GM23248 (cell line): ENCODE results near the gene QSOX1. TPM values are rescaled to one million over a fixed set of nuclear protein-coding genes. Genes with fewer than 3 reads are reported as not detected.

Source experiments
- DNase-seq: peaks from one replicate; pipeline ENCODE4 v3.0.0-alpha.2; 2015
- H2AFZ ChIP-seq: fragments of 200-600 bp; sonication (generic); 2 replicates; pipeline ENCODE4 v1.6.1; 2016; ENCODE audit warnings: antibody characterized with exemption
- H3F3A ChIP-seq: fragments of 200-600 bp; sonication (generic); 2 replicates; pipeline ENCODE4 v1.6.1; 2016; ENCODE audit warnings: mild to moderate bottlenecking, antibody characterized with exemption, mixed run types; ENCODE audit not compliant: insufficient read depth
- H3K27ac ChIP-seq: fragments of 200-600 bp; sonication (generic); 2 replicates; pipeline ENCODE4 v1.5.1; 2016; ENCODE audit warnings: mild to moderate bottlenecking
- H3K27me3 ChIP-seq: fragments of 200-600 bp; sonication (generic); replicated peaks from 2 replicates; pipeline ENCODE4 v1.6.1; 2016; ENCODE audit warnings: mild to moderate bottlenecking; ENCODE audit not compliant: insufficient read depth
- H3K36me3 ChIP-seq: fragments of 200-600 bp; sonication (generic); 2 replicates; pipeline ENCODE4 v1.6.1; 2016; ENCODE audit warnings: low read depth, mild to moderate bottlenecking
- H3K4me1 ChIP-seq: fragments of 200-600 bp; sonication (generic); 2 replicates; pipeline ENCODE4 v1.6.1; 2016; ENCODE audit warnings: mild to moderate bottlenecking; ENCODE audit not compliant: insufficient read depth
- H3K4me2 ChIP-seq: fragments of 200-600 bp; sonication (generic); one replicate; pipeline ENCODE4 v1.6.1; 2016; ENCODE audit warnings: mild to moderate bottlenecking; ENCODE audit not compliant: unreplicated experiment
- H3K4me3 ChIP-seq: fragments of 200-600 bp; sonication (generic); 2 replicates; pipeline ENCODE4 v1.5.1; 2016; ENCODE audit warnings: mild to moderate bottlenecking
- H3K79me2 ChIP-seq: fragments of 200-600 bp; sonication (generic); 2 replicates; pipeline ENCODE4 v1.6.1; 2016; ENCODE audit warnings: mild to moderate bottlenecking; ENCODE audit not compliant: insufficient read depth
- H3K9ac ChIP-seq: fragments of 200-600 bp; sonication (generic); 2 replicates; pipeline ENCODE4 v1.6.1; 2016; ENCODE audit warnings: mild to moderate bottlenecking
- H3K9me2 ChIP-seq: fragments of 200-600 bp; sonication (generic); 2 replicates; pipeline ENCODE4 v1.6.1; 2016; ENCODE audit warnings: mixed run types, mild to moderate bottlenecking, moderate library complexity; ENCODE audit not compliant: insufficient read depth
- H3K9me3 ChIP-seq: fragments of 200-600 bp; sonication (generic); one replicate; pipeline ENCODE4 v1.6.1; 2017; ENCODE audit warnings: low read depth
- H4K20me1 ChIP-seq: fragments of 200-600 bp; sonication (generic); 2 replicates; pipeline ENCODE4 v1.6.0; 2016; ENCODE audit not compliant: insufficient read depth
- EZH2 ChIP-seq: fragments of 200-600 bp; sonication (generic); IDR thresholded peaks from 2 replicates; pipeline ENCODE4 v1.6.1; 2018; ENCODE audit warnings: antibody characterized with exemption, mild to moderate bottlenecking; ENCODE audit not compliant: insufficient read depth, poor library complexity, severe bottlenecking
- EZH2phosphoT487 ChIP-seq: fragments of 200-600 bp; sonication (generic); IDR thresholded peaks from 2 replicates; pipeline ENCODE4 v1.6.1; 2018; ENCODE audit warnings: antibody characterized with exemption, moderate library complexity, mild to moderate bottlenecking, low read depth; ENCODE audit not compliant: insufficient read depth
- WGBS, 2 experiments: methylation state at CpG; one replicate each; pipeline ENCODE4 v1.1.6; 2015 to 2017; ENCODE audit warnings: low lambda C conversion rate in 2 of 2, low coverage in 1 of 2; ENCODE audit errors: missing lambda C conversion rate in 2 of 2; 5-methylcytosine and 5-hydroxymethylcytosine counted together
- in situ Hi-C: fragments of 300-500 bp; cut with MboI; formaldehyde crosslinking; loops from 2 replicates; pipeline ENCODE4 v1.15.0; 2020
- polyA plus RNA-seq: library from polyadenylated mRNA; unstranded; fragments of >200 nt; fragmentation: Nextera tagmentation; extraction: Ambion mirVana; gene quantifications from 2 replicates; pipeline ENCODE4 v1.2.1, GENCODE V29; 2016
- total RNA-seq: library from RNA; depleted of rRNA; stranded (reverse); fragments of >200 nt; shearing (Covaris generic); gene quantifications from 2 replicates; pipeline ENCODE4 v1.2.3, GENCODE V29; 2014

Gene QSOX1
- total and polyA plus RNA-seq, 2 experiments from 2014 or later = 270 to 519 TPM

DNA sequence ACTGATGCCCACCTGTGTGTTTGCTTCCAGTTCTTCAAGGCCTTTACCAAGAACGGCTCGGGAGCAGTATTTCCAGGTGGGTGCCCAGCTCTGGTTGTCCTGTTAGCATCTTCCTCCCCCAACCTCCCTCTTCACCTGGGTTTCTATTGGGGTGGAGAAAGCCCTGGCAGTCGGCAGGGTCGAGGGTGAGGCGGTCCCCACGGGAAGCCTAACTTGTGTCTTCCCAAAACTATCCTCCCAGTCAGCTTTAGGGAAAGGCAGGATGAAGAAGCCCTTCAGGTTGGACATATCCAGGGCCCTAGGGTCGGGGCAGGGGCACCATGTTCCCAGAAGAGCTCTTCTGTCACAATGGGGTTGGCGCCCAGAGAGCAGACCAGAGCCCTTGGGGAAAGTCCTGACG is 20.6 kb downstream of the QSOX1 start:
- Histone ChIP-seq H3K4me1 (0 out of 2 replicates have a peak, but pooled peaks cover 8% of the 10 kb centered on the region), H3K9me2 (no peaks in the 10 kb centered on the region), H3K79me2 (no peaks in the 10 kb centered on the region; the same call in 1 of the 2 replicates), H3K27me3 (no peaks in the 10 kb centered on the region), H3K27ac (no peak overlapping the region), H3K4me2 (no peak overlapping the region), H3K9me3 (no peaks in the 10 kb centered on the region), H3K36me3 (peaks cover 8% of the 10 kb centered on the region; the same call in 1 of the 2 replicates), H3K4me3 (no peak overlapping the region), H4K20me1 (no peaks in the 10 kb centered on the region), H3F3A (0 out of 2 replicates have a peak, but pooled peaks cover 9% of the 10 kb centered on the region), H3K9ac (no peak overlapping the region), H2AFZ (no peak overlapping the region)
- no peak for DNase-seq
- in situ Hi-C loops = no loop called here
- WGBS, 2 experiments = 84 to 87% methylated on average over 9 of the region's 9 CpGs
- no peak for TF ChIP-seq EZH2phosphoT487
- no peak for TF ChIP-seq EZH2

DNA sequence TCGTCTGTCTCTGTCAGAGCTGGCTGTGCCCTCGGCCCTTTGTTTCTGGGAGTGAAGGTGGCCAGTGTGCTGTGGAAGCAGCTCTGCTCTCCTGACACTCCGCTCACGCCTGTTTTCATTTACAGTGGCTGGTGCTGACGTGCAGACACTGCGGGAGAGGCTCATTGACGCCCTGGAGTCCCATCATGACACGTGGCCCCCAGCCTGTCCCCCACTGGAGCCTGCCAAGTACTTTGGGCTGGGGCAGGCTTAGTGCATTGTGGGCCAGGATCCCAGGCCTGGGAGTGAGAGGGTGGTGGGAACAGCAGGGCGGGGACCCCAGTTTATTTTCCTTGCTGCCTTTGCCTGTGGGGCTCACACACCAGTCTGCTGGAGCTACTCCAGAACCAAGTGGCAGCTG is 21.1 kb downstream of the QSOX1 start:
- TF ChIP-seq EZH2phosphoT487 (no peak), EZH2 (no peak)
- no peak overlapping the region for H2AFZ ChIP-seq
- no peak overlapping the region for H3K9ac ChIP-seq
- H3K4me2 ChIP-seq = no peak overlapping the region
- H3K9me2 ChIP-seq = no peaks in the 10 kb centered on the region
- WGBS, 2 experiments = 56 to 60% methylated on average over 8 to 9 of the region's 9 CpGs
- no peaks in the 10 kb centered on the region for H3K79me2 ChIP-seq
- H3K27ac ChIP-seq = no peak overlapping the region
- no peaks in the 10 kb centered on the region for H3K27me3 ChIP-seq
- peaks cover 9% of the 10 kb centered on the region; the same call in 1 of the 2 replicates for H3K36me3 ChIP-seq
- in situ Hi-C loops = no loop called here
- H3K9me3 ChIP-seq = no peaks in the 10 kb centered on the region
- H3F3A ChIP-seq = 0 out of 2 replicates have a peak, but pooled peaks cover 9% of the 10 kb centered on the region
- DNase-seq = no peak
- H3K4me3 ChIP-seq = no peak overlapping the region
- H3K4me1 ChIP-seq = 0 out of 2 replicates have a peak, but pooled peaks cover 8% of the 10 kb centered on the region
- H4K20me1 ChIP-seq = no peaks in the 10 kb centered on the region

DNA sequence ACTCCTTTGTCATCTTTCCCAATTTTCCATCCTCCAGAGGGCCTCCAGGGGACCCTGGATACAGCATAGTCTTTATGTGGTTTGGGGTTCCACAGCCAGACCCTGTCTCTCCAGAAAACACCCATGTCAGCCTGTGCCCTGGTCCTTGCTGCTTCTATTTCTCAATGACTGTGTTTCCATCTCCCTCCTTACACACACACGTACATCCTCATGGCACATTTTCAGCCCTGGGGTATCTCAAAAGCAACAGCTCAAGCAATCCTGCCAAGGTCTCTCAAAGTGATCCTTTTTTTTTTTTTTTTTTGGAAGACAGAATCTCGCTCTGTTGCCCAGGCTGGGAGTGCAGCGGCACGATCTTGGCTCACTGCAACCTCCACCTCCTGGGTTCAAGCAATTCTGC is 22.3 kb downstream of the QSOX1 start:
- WGBS, 2 experiments = 93% methylated on average over 4 of the region's 4 CpGs
- in situ Hi-C loops = no loop called here
- H3K4me2 ChIP-seq = no peak overlapping the region

DNA sequence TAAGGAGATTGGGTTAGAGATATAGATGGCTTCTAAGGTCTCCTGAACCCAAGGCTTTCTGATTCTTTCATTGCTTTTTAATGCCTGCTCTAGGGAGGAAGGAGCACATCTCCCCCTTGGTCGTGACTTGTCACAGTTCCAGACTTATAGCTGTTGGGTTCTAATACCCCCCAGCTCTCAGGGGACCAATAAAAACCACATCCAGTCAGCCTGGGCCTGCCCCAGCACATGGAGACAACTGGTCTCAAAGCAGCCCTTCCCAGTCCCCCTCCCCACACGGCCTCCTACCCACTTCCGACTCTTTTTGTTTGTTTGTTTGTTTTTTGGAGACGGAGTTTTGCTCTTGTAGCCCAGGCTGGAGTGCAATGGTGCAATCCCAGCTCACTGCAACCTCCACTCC is 23.3 kb downstream of the QSOX1 start:
- in situ Hi-C loops = no loop called here
- Histone ChIP-seq H3K9me3 (no peaks in the 10 kb centered on the region), H3K9ac (no peak overlapping the region), H3K36me3 (peaks cover 11% of the 10 kb centered on the region; the same call in 1 of the 2 replicates), H3K79me2 (no peaks in the 10 kb centered on the region), H3F3A (0 out of 2 replicates have a peak, but pooled peaks cover 9% of the 10 kb centered on the region), H3K4me1 (0 out of 2 replicates have a peak, but pooled peaks cover 8% of the 10 kb centered on the region), H4K20me1 (no peaks in the 10 kb centered on the region), H3K27ac (no peak overlapping the region), H3K9me2 (no peaks in the 10 kb centered on the region), H3K27me3 (no peaks in the 10 kb centered on the region), H3K4me3 (no peak overlapping the region), H3K4me2 (no peak overlapping the region), H2AFZ (no peak overlapping the region)
- no peak for DNase-seq
- no peak for TF ChIP-seq EZH2
- TF ChIP-seq EZH2phosphoT487 = no peak
- 90 to 91% methylated on average over 4 of the region's 4 CpGs for WGBS, 2 experiments

More for the DNA sequence above, 22.3 kb downstream of the QSOX1 start:
- Histone ChIP-seq H3K27me3 (no peaks in the 10 kb centered on the region), H3K4me1 (0 out of 2 replicates have a peak, but pooled peaks cover 8% of the 10 kb centered on the region), H3K9me2 (no peaks in the 10 kb centered on the region), H3K79me2 (no peaks in the 10 kb centered on the region), H3K27ac (no peak overlapping the region), H2AFZ (no peak overlapping the region), H4K20me1 (no peaks in the 10 kb centered on the region), H3K9me3 (no peaks in the 10 kb centered on the region), H3K4me3 (no peak overlapping the region), H3K9ac (no peak overlapping the region), H3K36me3 (peaks cover 11% of the 10 kb centered on the region; the same call in 1 of the 2 replicates), H3F3A (0 out of 2 replicates have a peak, but pooled peaks cover 9% of the 10 kb centered on the region)
- no peak for TF ChIP-seq EZH2
- no peak for TF ChIP-seq EZH2phosphoT487
- DNase-seq = no peak
